IMR-90 (cell line): Measurements from ENCODE around the gene CYB561D2.

Source experiments
- BHLHE40 ChIP-seq: fragments of 150-350 bp; IDR thresholded peaks from 2 replicates; pipeline ENCODE4 v1.6.1; 2016; ENCODE audit warnings: mild to moderate bottlenecking, low read depth, low read length
- CEBPB ChIP-seq: IDR thresholded peaks from 2 replicates; pipeline ENCODE4 v1.6.1; 2012; ENCODE audit warnings: low read depth, low read length, improper control_type of control experiment
- FOS ChIP-seq: fragments of 150-350 bp; IDR thresholded peaks from 2 replicates; pipeline ENCODE4 v1.6.1; 2016; ENCODE audit warnings: low read depth, low read length
- MAFK ChIP-seq: IDR thresholded peaks from 2 replicates; pipeline ENCODE4 v1.6.1; 2012; ENCODE audit warnings: low read depth, low read length, improper control_type of control experiment
- MAZ ChIP-seq: IDR thresholded peaks from 2 replicates; pipeline ENCODE4 v1.6.1; 2012; ENCODE audit warnings: low read depth, mild to moderate bottlenecking, low read length, improper control_type of control experiment, moderate library complexity, borderline replicate concordance
- NFE2L2 ChIP-seq: fragments of 150-350 bp; IDR thresholded peaks from 2 replicates; pipeline ENCODE4 v1.6.1; 2016; ENCODE audit warnings: low read depth, mild to moderate bottlenecking, low read length
- POLR2A ChIP-seq: IDR thresholded peaks from 2 replicates; pipeline ENCODE4 v1.6.1; 2012; ENCODE audit warnings: mild to moderate bottlenecking, low read depth, low read length
- RAD21 ChIP-seq: IDR thresholded peaks from 2 replicates; pipeline ENCODE4 v1.6.1; 2012; ENCODE audit warnings: low read length, improper control_type of control experiment
- RCOR1 ChIP-seq: IDR thresholded peaks from 2 replicates; pipeline ENCODE4 v1.6.1; 2012; ENCODE audit warnings: mild to moderate bottlenecking, low read length, improper control_type of control experiment; ENCODE audit not compliant: insufficient replicate concordance
- SMC3 ChIP-seq: fragments of 150-350 bp; IDR thresholded peaks from 2 replicates; pipeline ENCODE4 v1.6.1; 2016; ENCODE audit warnings: low read depth, mild to moderate bottlenecking, antibody characterized with exemption, low read length, moderate library complexity
- TF ChIP-seq, protein P1 (sequence below): conservative IDR thresholded peaks from 2 replicates; pipeline ENCODE4 v1.5.1; 2012; ENCODE audit warnings: mild to moderate bottlenecking, low read depth, low read length, improper control_type of control experiment
- TF ChIP-seq, protein P2 (sequence below): fragments of 150-350 bp; IDR thresholded peaks from 2 replicates; pipeline ENCODE4 v1.6.1; 2017; ENCODE audit warnings: mild to moderate bottlenecking, antibody characterized with exemption, low read length, low read depth
- TF ChIP-seq, protein P3 (sequence below): fragments of 150-350 bp; IDR thresholded peaks from 2 replicates; pipeline ENCODE4 v1.6.1; 2016; ENCODE audit warnings: low read depth, mild to moderate bottlenecking, low read length, moderate library complexity, borderline replicate concordance

DNA sequence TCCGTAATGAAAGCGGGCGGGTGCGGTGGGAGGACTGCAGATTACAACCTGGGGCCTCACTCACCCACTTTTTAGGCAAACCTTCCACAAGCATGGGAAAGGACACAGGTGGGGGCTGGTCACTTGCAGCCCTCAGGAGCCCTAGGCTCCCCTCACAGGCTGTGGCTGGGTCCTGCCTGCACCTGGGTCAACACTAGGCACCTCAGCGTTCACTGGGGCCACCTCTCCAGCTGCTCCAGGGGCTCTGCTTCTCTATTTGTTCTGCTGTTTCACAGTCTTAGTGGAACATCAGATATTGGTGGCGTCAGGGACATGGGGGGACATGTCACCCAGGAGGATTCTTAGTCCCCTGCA is 38.7 kb downstream of the CYB561D2 start:
- no peak for TF ChIP-seq POLR2A
- TF ChIP-seq MAZ = no peak
- TF ChIP-seq, protein P1, sequence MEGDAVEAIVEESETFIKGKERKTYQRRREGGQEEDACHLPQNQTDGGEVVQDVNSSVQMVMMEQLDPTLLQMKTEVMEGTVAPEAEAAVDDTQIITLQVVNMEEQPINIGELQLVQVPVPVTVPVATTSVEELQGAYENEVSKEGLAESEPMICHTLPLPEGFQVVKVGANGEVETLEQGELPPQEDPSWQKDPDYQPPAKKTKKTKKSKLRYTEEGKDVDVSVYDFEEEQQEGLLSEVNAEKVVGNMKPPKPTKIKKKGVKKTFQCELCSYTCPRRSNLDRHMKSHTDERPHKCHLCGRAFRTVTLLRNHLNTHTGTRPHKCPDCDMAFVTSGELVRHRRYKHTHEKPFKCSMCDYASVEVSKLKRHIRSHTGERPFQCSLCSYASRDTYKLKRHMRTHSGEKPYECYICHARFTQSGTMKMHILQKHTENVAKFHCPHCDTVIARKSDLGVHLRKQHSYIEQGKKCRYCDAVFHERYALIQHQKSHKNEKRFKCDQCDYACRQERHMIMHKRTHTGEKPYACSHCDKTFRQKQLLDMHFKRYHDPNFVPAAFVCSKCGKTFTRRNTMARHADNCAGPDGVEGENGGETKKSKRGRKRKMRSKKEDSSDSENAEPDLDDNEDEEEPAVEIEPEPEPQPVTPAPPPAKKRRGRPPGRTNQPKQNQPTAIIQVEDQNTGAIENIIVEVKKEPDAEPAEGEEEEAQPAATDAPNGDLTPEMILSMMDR = no peak
- TF ChIP-seq SMC3 = no peak
- TF ChIP-seq, protein P2, sequence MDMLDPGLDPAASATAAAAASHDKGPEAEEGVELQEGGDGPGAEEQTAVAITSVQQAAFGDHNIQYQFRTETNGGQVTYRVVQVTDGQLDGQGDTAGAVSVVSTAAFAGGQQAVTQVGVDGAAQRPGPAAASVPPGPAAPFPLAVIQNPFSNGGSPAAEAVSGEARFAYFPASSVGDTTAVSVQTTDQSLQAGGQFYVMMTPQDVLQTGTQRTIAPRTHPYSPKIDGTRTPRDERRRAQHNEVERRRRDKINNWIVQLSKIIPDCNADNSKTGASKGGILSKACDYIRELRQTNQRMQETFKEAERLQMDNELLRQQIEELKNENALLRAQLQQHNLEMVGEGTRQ = no peak
- no peak for TF ChIP-seq RAD21
- no peak for TF ChIP-seq CEBPB
- no peak for TF ChIP-seq BHLHE40
- no peak for TF ChIP-seq FOS
- TF ChIP-seq NFE2L2 = no peak
- no peak for TF ChIP-seq RCOR1
- TF ChIP-seq, protein P3, sequence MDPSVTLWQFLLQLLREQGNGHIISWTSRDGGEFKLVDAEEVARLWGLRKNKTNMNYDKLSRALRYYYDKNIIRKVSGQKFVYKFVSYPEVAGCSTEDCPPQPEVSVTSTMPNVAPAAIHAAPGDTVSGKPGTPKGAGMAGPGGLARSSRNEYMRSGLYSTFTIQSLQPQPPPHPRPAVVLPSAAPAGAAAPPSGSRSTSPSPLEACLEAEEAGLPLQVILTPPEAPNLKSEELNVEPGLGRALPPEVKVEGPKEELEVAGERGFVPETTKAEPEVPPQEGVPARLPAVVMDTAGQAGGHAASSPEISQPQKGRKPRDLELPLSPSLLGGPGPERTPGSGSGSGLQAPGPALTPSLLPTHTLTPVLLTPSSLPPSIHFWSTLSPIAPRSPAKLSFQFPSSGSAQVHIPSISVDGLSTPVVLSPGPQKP = no peak
- no peak for TF ChIP-seq MAFK
